NCI-H2227 (cell line): ENCODE results near the gene NHS.

ENCODE experiments used
- DNase-seq: peaks from one replicate; lab custom pipeline; 2025; ENCODE audit not compliant: unreplicated experiment; lab: John Stamatoyannopoulos, UW

Gene NHS

DNA sequence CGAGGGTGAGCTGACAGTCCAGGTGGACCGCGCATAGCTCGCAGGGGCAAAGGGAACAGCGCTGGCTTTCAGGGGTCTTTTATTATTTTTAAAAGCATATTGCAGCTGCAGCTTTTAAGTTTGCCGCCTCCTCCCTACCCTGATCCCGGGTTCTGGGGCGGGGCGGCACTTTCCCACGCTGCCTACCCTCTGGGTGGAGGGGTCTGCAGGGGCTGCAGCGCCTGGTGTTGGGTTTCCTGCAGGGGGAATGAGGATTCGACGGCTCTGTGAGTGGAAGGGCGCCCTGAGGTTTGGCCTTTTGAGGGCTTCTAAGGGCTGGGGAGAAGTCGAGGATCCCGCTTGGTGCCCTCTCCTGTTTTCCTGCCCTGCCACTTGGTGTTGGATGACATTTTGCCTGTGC is 281.6 kb downstream of the NHS start:
- DNase-seq, result no peak

DNA sequence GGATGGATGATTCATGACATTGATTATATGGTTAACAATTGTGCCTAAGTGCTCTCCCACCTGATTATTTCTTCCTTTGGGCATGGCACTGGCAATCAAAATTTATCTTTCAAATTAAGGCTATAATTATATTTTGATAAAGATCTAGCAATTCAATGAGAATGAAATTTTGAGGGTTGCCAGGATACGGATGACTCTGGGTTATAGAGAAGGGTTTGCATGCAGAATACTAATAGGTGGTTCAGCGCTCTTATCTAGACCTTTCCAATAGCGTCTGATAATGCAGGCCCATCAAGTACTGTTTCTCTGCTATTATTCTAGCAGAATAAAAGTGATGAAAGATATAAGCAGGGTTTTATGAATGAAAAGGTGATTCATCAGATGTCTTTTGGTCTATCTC is 287.4 kb downstream of the NHS start:
- DNase-seq, result no peak

DNA sequence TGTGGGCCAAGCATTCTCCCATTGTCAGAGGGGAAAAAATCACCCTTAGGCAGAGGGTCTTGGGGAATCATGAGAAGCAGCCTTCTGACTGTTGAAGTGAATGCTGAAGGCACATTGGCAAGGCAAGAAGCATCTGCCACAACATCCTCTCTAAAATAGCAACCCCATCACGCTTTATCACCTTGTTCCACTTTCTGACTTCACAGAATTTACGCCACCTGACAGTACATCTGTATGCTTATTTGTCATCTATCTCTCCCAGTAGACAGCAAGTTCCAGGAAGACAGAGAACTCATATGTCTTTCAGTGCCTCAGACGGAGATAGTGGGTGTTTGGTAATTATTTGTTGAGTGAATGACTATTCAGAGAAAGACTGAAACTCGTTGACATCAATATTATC is 293.9 kb downstream of the NHS start:
- DNase-seq, result no peak

DNA sequence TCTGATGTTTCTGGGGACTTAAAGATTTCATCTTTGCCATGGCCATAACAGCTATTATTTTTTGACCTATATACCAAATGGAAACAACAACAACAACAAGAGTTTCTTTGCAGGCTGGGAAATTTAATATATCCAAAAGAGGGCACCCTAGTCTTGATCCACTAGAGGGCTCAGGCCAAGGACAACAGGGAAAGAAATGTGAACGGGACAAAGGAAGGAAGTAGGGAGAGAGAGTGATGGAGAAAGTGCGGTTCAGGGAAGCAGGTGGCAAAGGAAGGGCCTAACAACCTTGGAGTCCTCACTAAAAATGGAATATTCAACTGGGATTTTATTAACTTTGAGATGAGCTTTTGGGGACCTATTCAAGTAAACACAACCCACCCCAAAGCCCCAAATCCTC is 294.5 kb downstream of the NHS start:
- DNase-seq, result no peak

DNA sequence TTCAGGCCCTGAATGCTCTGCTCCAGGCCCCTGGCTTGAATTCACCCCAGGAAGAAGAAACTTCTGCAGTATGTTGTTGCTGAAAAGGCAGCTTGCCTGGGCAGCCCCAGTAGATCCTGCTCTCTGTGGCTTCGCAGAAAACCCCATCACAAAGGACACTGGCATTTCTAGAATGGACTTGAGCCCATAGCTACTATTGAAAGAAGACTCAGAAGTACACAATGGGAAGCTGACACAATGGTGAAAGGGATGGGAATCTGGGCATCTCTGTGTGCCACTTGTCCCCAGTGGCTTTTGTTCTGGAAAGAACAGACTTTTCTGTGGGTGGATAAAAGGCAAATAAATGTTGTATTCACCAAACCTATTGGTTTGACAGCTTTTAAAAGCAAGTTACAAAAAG is 294.9 kb downstream of the NHS start:
- no peak for DNase-seq

DNA sequence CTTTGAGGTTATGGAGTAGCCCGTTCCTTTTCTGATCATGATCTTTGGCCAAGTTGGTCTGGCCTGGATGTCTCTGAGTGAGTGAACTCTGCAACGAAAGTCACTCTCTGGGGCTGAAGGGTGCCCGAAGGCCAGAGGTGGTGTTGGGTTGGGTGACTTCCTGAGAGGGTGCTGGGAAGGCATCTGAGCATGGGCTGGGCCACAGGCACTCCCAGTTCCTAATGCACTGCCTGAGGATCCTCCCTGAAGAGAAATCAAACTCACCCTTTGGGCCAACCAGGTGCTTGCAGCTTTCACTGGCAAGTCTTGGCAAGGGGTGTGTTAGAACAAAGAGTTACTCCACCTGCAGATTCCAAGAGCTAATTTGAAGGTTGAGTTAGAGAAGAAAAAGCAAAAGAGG is 295.9 kb downstream of the NHS start:
- DNase-seq, result no peak

DNA sequence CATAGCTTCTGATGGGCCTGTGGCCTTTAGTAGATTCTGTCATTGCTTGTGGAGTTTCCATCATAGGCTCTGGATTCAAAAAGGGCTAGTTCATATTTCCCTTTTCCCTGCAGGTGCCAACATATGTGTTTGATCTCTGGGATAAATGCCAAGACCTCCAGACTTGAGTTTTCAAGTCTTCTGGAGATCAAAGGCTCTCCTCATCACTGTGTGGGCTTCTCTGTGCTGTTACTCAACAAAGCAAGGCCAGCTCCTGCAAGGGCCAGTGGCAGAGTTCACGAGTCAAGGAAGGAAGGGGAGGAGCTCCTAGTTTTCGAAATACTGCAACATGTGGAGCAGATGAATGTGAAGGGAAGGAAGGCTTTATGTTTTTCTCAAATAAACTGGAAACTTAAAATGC is 299.6 kb downstream of the NHS start:
- DNase-seq, result no peak

DNA sequence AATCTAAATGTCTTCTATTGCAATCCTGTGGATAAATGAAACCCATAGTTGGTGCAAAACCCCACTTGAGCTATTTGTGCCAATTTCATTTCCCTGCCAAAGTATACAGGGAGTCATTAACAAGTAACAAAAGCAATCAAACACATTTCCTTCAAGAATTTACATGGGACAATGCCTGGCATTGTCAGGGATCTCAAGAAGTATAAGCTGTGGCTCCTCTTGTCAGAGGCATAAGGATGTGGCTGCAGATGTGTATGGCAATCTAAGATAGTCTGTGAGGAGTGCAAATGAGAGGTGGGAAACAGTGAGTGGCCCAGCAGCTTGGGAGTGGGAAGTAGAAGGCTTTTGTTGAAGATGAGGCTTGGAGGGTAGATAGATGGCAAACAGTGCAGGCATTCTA is 304.3 kb downstream of the NHS start:
- DNase-seq, result no peak

DNA sequence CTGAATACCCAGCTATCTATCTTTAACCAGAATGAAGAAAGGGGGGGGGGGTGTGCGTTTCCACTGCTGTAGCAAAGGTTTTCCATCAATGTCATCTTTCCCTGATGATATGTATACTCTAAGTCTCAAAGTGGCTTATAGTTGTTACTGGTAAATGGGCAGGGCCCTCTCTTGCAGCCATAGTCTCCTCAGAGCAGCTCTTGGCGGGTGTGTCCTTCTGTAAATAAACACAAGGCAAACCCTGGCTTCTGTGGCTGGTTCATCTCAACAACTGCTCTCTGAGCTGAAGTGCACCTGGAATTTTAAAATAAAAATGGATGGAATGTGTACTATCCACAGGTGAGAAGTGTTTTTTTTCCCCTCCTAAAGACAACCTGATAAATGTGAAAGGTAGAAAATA is 304.8 kb downstream of the NHS start:
- DNase-seq, result no peak

DNA sequence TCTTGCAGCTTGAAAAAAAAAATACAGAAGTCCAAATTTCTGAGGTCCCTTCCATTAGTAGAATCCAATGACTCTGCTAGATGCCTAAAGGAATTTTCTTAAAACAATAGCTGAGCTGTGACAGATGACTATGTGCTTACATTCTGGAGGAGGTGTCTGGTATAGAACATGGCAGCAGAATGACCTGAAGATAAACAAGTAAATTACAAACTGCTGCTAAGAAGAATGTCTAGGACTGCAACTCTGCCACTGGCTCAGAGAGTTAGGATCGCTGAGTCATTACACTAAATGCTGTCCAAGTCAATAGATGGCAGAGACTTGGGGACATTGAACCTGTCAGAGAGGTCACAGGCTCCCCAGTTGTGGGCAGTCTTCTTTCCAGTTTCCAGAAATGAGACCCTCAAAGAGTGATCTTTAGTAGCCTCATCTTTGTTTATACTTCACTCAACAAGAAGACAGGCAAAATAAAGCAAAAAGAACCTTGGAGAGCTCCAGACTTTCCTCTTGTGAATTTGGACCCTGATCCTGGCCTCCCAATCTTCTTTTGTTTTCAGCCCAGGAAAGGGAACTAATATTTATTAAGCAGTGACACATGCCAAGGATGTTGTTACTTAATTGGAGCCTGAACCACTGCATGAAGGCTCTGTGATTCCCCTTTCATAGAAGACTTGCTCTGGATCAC is 305.9 kb downstream of the NHS start:
- no peak for DNase-seq

DNA sequence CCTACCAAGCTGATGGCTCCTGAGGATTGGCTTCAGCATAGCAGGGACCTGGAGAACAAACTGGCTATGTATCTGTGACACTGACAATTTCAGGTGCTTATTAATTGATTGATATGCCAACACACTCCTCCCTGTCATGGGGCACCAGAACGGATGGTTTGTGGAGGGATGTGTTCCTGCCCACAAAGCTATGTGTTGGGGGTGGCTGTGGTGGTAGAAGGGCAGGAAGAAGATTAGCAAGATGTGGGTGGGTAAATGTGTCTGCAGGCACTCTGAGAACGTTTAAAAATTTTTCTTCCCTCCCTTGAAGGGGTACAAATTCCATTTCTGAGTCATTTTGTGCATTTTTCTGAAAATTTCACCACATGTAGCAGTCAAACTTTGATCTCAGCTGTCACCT is 307.3 kb downstream of the NHS start:
- no peak for DNase-seq

DNA sequence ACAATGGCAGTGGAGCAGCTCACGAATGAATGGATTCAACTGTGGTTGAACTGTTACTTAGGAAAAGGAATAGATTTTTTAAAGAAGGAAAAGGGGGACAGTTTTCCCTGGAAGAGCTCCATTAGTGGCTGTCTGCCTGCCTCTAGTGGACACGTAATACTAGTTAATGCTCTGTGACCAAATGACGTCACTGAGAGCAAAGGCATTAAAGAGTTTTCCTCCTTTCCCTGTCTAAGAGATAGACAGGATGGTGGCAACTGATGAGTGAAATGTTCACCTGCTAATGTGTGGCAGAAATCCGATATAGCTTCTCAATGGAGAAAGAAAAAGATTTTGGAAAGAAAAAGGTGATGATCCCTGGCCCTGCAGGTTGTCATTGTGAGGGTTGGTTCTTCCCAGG is 310.0 kb downstream of the NHS start:
- DNase-seq, result no peak

DNA sequence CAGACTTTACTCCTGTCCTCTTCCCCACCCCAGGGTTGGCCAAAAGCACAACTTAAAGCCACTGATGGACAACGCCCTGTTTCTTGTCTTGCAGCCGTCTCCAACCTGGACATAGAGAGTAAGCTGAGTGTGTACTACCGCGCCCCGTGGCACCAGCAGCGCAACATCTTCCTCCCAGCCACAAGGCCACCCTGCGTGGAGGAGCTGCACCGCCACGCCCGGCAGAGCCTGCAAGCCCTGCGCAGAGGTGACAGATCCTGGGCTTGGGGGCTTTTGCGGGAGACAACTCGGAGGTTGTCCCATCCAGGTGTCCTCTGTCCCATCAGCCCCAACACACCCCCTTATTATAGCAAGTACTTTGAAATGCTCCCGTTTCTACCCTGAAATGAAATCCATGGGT is 312.6 kb downstream of the NHS start:
- no peak for DNase-seq

DNA sequence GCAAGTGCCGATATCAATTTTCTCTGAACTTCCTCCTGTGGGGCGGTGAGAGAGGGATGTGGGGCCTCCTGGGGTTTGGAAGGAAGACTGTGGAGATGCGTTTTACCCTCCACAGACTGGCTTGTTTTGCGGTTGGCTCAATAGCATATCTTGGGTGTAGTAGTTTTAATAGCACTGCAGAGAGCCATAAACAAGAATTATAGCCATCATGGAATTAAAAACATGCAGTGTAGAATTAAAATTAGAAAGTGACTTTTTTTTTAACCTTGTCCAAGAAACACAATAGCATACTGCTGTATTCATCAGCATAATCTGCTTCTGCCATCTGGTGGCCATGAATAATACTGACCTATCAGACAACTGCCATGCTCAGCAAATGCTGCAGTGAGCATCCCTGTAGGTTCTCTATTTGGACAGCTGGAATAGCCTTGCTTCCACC is 315.0 kb downstream of the NHS start:
- DNase-seq, result peak; percentile 80

DNA sequence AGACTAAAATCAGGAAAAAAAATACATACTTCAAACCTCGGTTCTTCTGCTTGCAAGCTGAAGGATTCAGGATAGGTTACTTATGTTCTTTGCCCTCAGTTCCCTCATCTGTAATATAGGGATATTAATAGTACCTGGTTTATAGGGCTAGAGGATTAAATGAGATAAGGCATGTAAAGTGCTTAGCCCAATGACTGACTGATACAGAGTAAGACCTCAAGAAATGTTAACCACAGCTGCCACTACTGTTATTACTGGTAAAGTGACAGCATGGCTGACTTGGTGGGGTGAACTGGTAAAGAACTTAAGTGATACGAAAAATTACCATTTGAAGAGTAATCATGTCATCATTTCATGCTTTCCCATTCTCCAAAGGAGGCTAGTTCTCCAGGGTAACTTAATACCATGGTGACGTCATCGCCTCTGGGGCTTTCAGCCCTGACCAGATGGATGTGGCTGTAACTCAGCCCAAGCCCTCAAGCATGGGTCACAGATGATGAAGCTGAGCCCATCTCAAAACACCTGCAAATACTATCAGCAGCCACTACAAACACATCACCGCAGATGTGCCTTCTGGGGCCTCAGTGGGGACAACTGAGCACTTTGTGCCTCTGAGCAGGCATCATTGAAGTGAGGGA is 317.8 kb downstream of the NHS start:
- DNase-seq, result peak; percentile 25

DNA sequence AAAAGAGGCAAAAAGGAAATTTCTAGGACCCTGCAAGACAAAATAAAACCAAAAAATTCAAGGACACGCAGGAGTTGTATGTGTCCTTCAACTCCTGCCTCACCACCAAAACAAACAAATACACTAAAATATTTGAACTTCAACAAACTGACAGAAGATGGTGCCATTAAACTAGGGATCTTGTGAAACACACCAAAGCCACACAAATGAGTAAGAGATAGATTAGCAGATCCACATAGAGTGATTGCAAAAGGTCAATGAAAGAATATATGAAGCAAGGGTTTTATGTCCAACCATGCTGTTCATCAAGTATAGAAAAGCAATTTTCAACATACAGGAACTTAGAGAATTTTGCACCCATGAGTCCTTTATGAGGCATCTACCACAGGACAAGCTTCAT is 322.2 kb downstream of the NHS start:
- no peak for DNase-seq

DNA sequence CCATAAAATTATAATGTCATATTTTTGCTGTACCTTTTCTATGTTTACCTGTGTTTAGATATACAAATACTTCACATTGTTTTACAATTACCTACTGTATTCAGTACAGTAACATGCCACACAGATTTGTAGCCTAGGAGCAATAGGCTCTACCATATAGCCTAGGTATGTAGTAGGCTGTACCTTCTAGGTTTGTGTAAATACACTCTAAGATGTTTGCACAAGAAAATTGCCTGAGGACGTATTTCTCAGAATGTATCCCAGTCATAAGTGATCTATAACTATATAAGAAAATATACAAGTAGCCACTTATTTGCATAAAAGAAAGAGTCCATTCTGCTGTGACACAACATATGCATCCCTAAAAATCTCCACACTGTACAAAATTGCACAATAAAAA is 326.0 kb downstream of the NHS start:
- DNase-seq, result no peak

DNA sequence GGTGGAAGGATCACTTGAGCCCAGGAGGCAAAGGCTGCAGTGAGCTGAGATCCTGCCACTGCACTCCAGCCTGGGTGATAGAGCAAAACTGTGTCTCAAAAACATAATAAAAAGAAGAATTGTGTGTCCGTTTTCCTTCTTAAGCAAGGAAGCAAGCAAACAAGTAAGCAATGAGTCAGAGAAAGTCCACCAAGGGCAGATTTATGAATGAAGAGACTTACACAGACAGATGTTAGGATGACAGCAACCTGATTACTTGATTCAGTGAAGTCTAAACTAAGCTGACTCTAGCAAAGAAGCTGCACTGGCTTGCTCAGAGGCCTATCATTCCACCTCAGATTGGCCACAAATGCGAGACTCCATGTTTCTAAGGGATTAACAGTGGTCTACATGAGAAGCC is 328.2 kb downstream of the NHS start:
- no peak for DNase-seq

DNA sequence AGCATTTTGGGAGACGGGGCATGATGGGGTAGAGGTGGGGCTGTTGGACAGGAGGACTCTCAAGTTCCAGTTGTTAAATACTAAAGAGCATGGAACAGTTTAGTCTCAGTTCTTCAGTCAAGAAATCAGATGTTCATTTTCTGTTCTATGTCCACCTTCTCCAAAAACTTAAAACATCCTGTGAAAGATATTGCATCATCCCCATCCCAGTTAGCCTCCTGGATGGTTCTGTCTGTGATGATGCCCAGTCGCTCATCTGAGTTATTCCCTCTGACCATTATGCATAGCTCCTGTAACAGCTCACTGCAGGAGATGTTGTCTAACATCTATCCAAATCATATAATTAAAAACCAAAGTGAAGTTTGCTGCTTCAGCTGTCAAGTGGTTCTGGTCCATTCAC is 330.2 kb downstream of the NHS start:
- no peak for DNase-seq

DNA sequence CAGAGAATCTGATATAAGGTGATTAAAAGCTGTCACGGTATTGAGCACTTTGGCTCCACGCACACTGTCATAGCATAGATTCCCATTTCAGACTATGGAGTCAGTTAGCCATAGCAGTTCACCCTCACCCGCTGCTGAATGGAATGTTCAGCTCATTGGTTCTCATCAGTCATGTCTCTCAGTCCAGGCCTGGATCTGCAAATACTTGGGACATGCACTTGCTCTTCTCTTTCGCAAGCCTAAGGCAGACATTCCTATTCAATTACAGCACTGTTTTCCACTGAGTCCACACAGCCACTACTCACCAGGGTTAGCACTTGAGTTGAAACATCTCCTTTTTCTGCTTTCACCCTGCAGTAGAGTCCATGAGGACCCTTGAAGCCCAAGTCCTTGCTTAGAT is 331.7 kb downstream of the NHS start:
- DNase-seq, result no peak

DNA sequence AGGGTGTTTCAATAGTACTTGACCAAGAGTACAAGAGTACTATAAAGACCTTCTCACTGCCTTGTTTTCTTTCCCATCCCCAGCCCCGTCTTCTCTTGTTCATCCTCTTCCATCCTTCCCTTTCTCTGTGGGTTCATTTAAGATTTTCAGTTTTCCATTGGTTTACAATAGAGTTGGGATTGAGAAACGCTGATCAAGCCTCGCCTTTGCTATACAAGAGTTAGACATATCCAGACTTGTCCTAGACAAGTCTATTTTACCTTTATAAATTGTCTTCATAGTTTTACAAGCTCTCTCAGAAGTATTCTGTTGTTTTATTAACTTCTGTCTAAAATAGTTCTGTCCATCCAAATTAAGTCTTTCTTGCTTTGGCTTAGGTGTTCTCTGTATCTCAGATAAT is 332.7 kb downstream of the NHS start:
- DNase-seq, result no peak

DNA sequence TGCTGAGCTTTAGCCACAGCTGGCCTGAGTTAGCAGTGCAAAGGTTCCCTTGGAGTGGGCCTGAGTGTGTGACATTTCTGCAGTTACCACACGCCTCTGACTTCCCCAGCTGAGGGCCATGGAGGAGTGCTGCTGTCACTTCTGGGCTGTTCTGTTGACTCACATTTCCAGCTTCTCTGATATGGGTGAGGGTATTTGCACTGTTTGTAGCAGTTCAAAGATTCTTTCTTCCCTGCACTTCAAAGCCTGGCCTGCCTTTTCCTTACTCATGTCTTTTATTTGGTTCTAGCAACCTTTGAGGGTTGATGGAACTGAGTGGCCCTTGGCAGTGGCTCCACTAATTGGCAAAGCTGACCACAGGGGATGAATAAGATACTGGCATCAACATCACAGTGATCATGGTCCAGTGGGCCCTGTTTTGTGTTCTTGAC is 335.9 kb downstream of the NHS start:
- DNase-seq, result no peak

DNA sequence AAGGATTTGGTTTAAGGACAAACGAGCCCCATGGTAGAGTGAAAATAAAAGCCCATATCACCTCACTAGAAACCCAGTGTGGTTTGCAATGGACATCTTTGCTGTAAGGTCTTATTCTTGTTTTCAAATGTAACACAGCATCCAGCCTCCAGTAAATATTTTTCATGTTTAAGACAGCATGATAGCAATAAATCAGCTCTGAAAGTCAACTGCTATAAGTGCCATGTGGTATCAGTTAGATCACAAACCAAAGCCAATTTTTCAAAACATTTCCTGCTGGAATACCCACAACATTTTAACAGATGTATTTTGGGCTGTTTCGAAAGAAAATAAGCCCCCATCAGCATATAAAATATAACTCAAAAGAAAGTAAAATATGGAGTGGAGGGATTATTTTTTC is 338.3 kb downstream of the NHS start:
- no peak for DNase-seq
